ENCODE measurements around the gene NEUROD2.

DNA sequence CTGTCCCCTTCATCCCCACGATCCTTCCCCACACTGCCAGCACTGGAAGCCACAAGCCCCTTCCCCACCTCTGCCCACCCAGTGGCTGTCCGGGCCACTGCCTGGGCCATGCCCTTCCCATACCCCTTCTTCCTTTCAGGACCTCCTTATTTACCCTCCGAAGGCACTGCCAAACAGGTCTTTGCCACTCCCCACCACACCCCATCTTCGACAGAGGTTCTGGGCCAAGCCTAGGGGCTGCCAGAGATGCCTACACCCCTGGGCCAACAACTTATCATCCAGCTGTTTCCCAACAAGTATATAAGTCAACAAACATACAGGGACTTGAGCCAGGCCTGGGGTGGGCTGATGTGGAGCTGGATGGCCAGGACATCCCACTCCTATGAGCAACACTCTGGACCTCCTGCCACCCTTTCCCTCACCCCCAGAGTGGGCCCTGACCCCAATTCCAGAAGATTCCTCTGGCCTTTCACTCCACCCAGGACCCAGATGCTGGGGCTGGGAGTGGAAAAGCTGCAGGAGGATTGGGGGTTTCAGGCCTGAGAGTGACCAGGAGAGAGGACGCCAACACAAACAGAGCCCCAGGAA lies 17.6 kb upstream of the NEUROD2 start:
- TF ChIP-seq CTCF (IDR thresholded peaks at IDR 0.05), result no peak
- TF ChIP-seq POLR2A (IDR thresholded peaks at IDR 0.05), result no peak

All from thyroid gland (tissue), 4 donors.